ENCODE measurements around the gene HSD17B12.

The HSD17B12 gene

GRCh38 chr11:43689167-43689566 is 8.6 kb downstream of the HSD17B12 start:
- no peak for DNase-seq

GRCh38 chr11:43690929-43691725 is 10.6 kb downstream of the HSD17B12 start:
- no peak for DNase-seq

DNA sequence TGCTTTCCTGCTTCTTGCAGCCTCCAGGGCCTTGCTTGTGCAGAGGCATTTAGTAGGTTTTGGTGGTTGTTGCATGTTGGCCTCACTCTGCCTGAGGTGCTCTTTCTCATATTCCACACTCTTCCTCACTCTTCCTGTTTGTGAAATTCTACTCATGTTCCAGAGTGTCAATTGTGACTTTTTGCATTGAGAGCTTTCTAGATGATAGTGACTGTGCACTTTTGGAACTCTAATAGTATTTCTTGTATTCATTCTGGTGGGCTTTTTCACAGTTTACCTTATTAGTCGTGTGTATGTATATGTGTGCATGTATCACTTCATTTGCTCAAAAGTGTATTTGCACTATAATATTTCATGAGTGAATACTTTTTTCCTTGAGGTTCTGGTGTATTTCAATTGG is 11.3 kb downstream of the HSD17B12 start:
- DNase-seq = no peak

DNA sequence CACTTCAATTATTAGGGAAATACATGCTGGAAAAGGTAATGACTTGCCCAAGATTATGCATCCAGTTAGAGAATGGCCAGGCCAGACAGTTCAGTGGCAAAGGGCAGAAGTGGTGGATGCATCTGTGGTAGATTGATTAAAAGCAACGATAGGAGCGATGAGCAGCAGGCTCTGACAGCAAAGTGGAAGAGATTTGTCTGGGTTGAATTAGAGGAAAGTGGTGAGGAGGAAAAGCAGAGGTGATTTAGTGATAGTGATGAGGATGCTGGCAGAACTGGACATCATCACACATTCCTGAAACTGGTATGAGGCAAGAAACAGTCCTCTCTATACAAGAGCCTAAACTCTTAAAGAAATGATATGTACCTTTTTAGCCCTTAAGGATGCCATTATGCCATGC is 12.5 kb downstream of the HSD17B12 start:
- DNase-seq = no peak

- no peak for DNase-seq
Measured at GRCh38 chr11:43693731-43694130, 13.2 kb downstream of the HSD17B12 start.

DNA sequence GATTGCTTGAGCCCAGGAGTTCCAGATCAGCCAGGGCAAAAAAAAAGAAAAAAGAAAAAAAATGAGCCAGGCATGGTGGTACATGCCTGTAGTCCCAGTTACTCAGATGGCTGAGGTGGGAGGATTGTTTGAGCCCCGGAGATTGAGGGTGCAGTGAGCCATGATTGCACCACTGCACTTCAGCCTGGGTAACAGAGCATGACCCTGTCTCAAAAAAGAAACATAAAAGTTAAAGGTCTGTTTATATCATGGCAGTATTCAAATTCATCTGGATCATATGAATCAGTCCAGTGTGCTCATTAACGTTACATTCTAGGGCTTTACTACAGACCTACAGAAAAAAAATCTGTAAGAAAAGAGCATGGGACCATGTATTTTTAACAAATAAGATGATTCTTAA is 13.9 kb downstream of the HSD17B12 start:
- DNase-seq = no peak

DNA sequence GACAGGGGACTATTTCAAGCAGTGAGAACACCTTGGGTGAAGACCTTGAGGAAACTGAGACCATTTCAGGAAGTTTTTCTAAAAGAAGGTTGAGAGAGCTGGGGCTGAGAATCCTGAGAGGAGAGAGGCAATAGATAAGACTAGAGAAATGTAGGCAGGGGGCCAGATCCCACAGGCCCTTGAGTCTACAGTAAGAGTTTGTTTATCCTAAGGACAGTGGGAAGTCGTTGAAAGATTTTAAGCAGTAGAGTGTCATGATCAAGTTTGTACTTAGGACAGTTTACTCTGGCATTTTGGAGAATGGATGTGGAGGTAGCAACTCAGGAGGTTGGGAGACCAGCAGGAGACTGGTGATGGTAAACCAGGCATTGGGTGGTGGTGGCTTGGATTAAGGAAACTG is 17.1 kb downstream of the HSD17B12 start:
- DNase-seq = no peak

- DNase-seq = no peak
Measured at GRCh38 chr11:43699870-43700269, 19.3 kb downstream of the HSD17B12 start.

DNA sequence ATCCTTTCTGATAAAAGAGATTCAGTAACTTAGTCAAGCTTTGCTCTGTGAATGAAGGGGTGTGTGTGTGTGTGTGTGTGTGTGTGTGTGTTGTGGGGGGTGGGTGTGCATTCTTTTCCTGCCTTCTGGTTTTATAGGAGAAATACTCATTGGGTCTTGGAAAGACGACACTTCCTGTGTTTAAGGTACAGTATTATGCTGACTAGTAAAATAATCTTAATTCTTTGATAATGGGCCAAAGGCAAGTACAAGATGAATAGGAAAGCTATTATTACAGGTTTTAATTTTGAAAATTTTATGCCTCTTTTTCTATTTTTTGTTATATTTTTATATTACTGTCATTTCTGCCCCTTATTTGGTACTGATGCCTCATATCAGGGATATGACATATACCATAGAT is 26.1 kb downstream of the HSD17B12 start:
- DNase-seq = no peak

DNA sequence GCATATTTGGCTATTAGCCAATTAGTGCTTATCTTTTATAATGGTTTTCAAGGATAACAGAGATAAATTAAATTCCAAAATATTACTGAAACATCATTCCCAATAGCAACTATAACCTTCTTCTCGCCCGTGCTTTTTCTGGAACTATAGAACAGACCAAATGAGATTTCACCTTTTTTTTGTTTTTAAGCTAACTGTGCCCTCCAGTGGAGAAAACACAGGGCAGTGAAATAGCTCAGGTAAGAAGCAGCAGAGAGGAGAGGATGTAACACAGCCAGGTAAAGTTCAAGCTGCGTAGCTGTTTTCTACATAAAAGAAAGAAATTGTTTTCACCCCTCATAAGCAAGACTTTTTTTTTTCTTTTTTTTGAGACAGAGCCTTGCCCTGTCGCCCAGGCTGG is 28.2 kb downstream of the HSD17B12 start:
- no peak for DNase-seq

- no peak for DNase-seq
Measured at GRCh38 chr11:43709689-43710088, 29.2 kb downstream of the HSD17B12 start.

DNA sequence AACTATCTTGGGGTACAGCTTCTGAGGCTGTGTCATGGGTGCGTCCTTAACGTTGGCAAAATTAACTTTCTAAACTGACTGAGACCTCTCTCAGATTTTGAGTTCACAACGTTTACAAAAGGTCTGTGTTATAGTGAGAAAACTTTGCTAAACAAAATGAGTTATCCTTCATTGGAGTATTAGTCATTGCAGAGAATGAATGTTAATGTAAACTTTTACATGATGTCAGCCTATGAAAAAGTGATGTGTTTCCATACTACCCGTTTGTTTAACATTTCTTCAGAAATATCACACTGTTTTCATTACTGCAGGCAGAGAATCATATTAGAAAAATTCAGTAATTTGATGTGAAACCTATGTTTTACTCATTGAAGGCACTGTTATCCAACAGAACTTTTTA is 32.1 kb downstream of the HSD17B12 start:
- no peak for DNase-seq

- no peak for DNase-seq
Measured at GRCh38 chr11:43718373-43718772, 37.8 kb downstream of the HSD17B12 start.

GRCh38 chr11:43723617-43724016 is 43.1 kb downstream of the HSD17B12 start:
- DNase-seq = no peak

DNA sequence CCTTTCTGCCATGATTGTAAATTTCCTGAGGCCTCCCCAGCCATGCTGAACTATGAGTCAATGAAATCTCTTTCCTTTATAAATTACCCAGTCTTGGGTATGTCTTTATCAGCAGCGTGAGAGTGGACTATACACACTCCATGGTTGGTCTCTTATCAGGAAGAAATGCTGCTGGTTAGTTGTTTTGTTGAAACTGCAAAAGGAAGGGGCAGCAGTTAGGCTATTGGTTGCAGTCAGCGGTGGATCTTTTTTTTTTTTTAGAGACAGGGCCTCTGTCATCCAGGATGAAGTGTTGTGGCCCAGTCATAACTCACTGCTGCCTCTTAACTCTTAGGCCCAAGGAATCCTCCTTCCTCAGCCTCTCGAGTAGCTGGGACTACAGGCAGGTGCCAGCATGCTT is 51.7 kb downstream of the HSD17B12 start:
- no peak for DNase-seq

DNA sequence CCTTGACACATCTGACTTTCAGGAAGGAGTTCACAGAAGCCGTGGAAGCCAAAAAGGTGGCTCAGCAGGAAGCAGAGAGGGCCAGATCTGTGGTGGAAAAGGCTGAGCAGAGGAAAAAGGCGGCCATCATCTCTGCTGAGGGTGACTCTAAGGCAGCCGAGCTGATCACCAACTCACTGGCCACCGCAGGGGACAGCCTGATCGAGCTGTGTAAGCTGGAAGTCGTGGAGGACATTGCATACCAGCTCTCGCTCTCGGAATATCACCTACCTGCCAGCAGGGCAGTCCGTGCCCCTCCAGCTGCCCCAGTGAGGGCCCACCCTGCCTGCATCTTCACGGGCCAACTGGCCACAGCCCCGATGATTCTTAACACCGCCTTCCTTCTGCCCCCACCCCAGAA is 53.7 kb downstream of the HSD17B12 start:
- DNase-seq = no peak

- DNase-seq = no peak
Measured at GRCh38 chr11:43735115-43735514, 54.6 kb downstream of the HSD17B12 start.

DNA sequence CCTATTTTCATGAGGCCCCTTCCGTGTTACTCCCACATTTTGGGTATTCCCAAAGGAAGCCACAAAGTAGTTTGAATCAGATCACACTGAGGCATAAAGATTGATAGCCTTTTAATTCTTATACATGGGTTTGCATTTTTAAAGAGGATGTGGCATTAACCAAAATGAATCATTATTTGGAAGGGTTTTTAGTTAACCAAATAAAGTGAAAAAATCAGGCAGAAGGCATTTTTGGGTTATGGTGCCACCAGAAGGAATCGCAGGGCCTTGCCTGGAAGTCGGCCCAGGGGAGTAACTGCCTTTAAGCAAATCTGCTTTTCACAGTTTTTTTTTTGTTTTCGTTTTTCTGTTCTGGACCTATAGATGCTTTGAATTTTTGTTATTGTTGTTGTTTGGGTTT is 55.4 kb downstream of the HSD17B12 start:
- no peak for DNase-seq

DNA sequence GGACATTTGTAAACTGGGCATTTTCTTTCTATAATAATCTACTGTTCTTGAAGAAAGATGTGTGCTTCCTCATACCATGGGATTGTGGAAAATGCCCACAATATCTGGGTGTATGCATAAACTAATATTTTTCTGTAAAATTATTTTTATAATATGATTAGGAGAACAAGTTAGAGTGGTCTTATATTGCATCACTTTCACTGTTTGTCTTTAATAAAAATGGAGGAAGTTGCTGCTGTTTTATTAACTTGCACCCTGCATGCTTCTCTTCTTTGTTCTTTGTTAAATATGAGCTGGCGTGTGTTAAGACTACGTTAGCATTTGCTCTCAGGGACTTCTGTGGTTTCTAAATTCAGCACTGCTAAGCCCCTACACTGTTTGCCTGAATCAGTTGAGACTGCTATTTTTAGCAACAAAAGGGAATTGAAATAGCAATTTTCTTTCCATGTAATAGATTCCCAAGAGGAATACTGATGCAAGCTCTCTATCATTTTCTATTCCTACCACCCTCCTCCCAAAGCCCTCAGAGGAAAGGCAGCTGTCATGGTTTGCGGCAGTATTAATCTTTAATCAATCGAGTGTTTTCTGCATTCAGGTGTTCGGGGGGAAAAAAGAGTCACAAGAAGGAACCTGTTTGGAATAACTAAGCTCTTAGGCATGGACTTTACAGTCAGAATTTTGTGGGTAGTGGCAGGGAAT is 56.1 kb downstream of the HSD17B12 start:
- no peak for DNase-seq

DNA sequence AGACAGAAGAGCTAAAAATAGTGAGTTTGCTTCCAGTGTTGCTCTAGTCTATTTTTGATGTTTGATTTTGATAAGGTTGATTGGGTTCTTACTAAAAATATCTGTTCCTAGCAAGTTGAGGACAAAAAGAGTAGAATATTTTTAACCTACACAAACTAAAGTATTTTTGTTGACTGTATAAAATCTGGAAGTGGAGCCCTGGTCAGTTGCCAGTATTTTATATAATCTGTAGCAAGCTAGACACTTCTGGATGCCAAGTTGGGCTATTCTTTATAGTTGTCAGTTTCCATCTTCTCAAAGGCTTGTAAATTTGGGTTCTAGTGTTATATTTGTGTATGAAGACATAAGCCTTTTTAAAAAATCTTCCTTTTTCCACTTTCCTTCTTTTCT is 56.7 kb downstream of the HSD17B12 start:
- no peak for DNase-seq

DNA sequence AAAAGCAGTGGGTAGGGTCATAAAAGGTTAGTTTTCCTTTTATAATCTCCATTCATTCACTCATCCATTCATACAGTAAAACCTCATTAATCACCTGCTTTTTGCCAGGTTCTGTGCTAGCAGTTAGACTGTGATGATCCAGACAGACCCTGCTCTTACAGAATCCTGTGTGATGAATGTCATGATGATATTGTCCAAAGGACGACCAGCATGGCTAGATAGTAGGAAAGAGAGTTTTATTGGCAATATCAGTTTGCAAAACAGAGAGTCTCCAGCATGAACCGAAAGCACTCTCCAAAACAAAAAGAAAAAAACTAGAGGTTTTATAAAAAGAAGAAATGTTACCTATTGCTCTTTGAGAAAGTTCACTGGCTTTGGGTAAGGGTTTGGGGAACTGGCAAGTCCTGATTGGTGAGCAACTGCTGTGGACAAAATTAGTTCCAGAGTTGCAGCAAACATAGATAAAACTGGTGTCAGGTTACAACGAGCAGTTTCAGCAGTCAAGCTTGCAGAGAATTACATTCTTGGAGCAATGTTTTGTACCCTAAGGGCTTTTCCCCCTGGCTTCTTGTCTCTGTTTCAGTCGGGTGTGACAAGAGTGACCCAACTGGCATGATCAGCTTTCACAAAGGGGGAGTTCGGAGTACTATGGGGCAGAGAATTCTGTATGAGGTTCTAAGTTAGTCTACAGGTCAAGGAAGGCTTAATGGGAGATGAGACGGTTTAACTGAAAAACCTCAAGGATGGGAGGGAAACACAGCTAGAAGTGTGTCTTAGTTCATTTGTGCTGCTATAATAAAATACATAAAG is 58.3 kb downstream of the HSD17B12 start:
- no peak for DNase-seq

DNA sequence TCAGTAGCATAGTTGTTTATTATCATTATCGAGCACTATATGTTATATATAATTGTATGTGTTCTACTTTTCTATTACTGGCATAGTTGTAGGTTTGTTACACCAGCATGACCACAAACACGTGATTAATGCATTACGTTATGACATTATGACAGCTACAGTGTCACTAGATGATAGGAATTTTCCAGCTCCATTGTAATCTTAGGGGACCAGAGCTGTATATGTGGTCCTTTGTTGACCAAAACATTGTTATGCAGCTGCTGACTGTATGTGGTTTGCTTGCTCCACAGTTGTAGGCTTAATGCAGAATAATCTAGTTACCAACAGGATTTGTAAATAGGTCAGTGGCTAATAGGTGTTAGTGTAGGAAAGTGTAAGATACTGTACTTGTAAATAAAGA is 66.1 kb downstream of the HSD17B12 start:
- no peak for DNase-seq

DNA sequence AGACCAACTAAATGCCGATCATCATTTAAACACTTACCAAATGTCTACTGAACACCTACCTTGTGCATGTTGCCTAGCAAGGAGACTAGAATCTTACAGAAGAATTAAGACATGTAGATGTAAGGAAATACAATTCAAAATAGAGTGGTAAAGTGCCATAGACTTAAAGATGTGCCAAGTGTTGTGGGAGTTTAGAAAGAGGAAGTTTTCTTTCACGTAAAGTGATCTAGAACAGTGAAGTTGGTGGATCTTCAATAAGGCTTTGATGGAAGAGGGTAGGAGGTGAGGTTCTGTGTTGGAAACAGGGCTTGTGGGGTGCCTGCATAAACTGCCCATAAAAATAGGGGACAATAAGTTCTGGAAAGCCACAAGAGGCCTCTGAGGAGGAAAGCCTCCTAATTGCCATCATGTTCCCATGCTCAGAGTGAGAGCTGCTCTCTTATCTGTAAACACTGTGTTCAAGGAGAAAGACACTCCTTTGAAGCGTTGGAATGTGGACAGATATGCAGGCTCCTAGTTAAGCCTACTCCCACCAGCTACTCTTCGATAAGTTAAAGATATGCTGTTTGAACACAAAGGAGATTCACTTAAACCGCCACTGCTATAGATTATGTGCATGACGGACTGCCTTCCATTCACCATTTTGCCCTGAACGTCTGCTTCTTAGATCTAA is 66.7 kb downstream of the HSD17B12 start:
- no peak for DNase-seq

Data from femur (tissue), 1 donor.